Measurements from ENCODE around the gene TEX2. TPM values are rescaled to one million over a fixed set of nuclear protein-coding genes. Genes with fewer than 3 reads are reported as not detected.

The TEX2 gene
- total and polyA plus RNA-seq, 2 experiments from 2014 or later: 18.7 to 23.5 TPM

GRCh38 chr17:64236827-64237403 is 26.1 kb downstream of the TEX2 start:
- Histone ChIP-seq H3K36me3 (no peaks in the 10 kb centered on the region), H3K9me3 (ENCODE audit: low read depth) (no peaks in the 10 kb centered on the region), H3K27ac (no peak overlapping the region), H3K27me3 (no peaks in the 10 kb centered on the region), H3K4me3 (no peak overlapping the region), H3K4me1 (ENCODE audit: low read depth) (peaks cover 26% of the 10 kb centered on the region)
- TF ChIP-seq CTCF (IDR thresholded peaks at IDR 0.05; ENCODE audit: low read depth, low read length): peak; percentile 29
- DNase-seq (ENCODE audit: low read depth in 1 of 2, low spot score in 1 of 2): no peak

- H3K4me3 ChIP-seq: no peak overlapping the region
Measured at GRCh38 chr17:64234961-64235360, 28.1 kb downstream of the TEX2 start.

GRCh38 chr17:64232466-64233262 is 30.4 kb downstream of the TEX2 start:
- peaks cover 10% of the 10 kb centered on the region for H3K4me1 ChIP-seq (ENCODE audit: low read depth)
- TF ChIP-seq CTCF (IDR thresholded peaks at IDR 0.05; ENCODE audit: low read depth, low read length): no peak
- no peak overlapping the region for H3K4me3 ChIP-seq
- no peaks in the 10 kb centered on the region for H3K27me3 ChIP-seq
- no peak overlapping the region for H3K27ac ChIP-seq
- no peak for DNase-seq (ENCODE audit: low read depth in 1 of 2, low spot score in 1 of 2)
- no peaks in the 10 kb centered on the region for H3K36me3 ChIP-seq
- H3K9me3 ChIP-seq (ENCODE audit: low read depth): no peaks in the 10 kb centered on the region

More at GRCh38 chr17:64234961-64235360, 28.1 kb downstream of the TEX2 start:
- peaks cover 12% of the 10 kb centered on the region for H3K4me1 ChIP-seq (ENCODE audit: low read depth)
- no peak overlapping the region for H3K27ac ChIP-seq
- TF ChIP-seq CTCF (IDR thresholded peaks at IDR 0.05; ENCODE audit: low read depth, low read length): no peak
- no peaks in the 10 kb centered on the region for H3K27me3 ChIP-seq
- no peak for DNase-seq (ENCODE audit: low read depth in 1 of 2, low spot score in 1 of 2)
- no peaks in the 10 kb centered on the region for H3K36me3 ChIP-seq
- H3K9me3 ChIP-seq (ENCODE audit: low read depth): no peaks in the 10 kb centered on the region

GRCh38 chr17:64231567-64232141 is 31.4 kb downstream of the TEX2 start:
- DNase-seq (ENCODE audit: low read depth in 1 of 2, low spot score in 1 of 2): no peak
- Histone ChIP-seq H3K4me3 (no peak overlapping the region), H3K9me3 (ENCODE audit: low read depth) (no peaks in the 10 kb centered on the region), H3K4me1 (ENCODE audit: low read depth) (peaks cover 10% of the 10 kb centered on the region), H3K27ac (no peak overlapping the region), H3K27me3 (no peaks in the 10 kb centered on the region), H3K36me3 (no peaks in the 10 kb centered on the region)
- TF ChIP-seq CTCF (IDR thresholded peaks at IDR 0.05; ENCODE audit: low read depth, low read length): no peak

- no peak overlapping the region for H3K4me3 ChIP-seq
- H3K27me3 ChIP-seq: no peaks in the 10 kb centered on the region
- no peaks in the 10 kb centered on the region for H3K9me3 ChIP-seq (ENCODE audit: low read depth)
- DNase-seq (ENCODE audit: low read depth in 1 of 2, low spot score in 1 of 2): peak in 1 of 2 donors; percentile 86
- H3K36me3 ChIP-seq: no peaks in the 10 kb centered on the region
- H3K4me1 ChIP-seq (ENCODE audit: low read depth): peaks cover 10% of the 10 kb centered on the region
- no peak for TF ChIP-seq CTCF (IDR thresholded peaks at IDR 0.05; ENCODE audit: low read depth, low read length)
- H3K27ac ChIP-seq: no peak overlapping the region
Measured at GRCh38 chr17:64230791-64231408, 32.2 kb downstream of the TEX2 start.

Data from cardiac muscle cell (in vitro differentiated cells and primary cell).